ENCODE results near the gene CEP89.
"Not testable (repeated sequence)": the region's sequence is repeated elsewhere in the genome, so short reads cannot be mapped to it uniquely, and the experiment has no call there.

Gene CEP89

GRCh38 chr19:32890326-32890725, 81.4 kb downstream of the CEP89 start:
- DNase-seq = no peak

- no peak for DNase-seq
Measured at GRCh38 chr19:32889137-32889934, 82.4 kb downstream of the CEP89 start.

DNA sequence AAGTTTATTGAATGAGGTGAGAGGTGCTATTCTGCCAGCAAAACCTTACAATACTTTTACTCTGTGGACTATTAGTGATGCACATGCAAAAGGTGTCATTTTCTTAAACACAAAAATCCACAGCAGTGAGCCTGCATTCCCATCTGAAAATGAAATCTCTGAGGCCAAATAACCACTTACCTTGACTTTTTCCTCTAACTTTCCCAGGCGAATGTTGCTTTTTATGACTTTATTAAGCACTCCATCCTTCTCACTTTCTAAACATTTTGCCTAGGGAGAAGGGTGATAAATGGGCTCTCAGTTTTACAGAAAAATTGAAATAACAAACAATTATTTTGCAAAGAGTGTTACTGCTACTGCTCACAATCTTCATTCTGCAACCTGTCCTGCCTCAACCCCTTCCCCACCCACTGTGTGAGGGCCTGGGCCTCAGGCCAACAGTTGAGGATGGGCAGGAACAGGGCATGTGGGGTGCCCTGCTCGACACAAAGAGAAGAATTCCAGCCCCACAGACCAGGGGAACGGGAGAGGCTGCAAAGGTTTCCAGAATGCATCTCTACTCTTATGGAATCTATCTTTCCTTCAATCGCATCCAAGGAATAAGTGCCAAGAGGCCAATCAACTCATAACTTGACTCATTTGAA, 84.1 kb downstream of the CEP89 start:
- DNase-seq = no peak

DNA sequence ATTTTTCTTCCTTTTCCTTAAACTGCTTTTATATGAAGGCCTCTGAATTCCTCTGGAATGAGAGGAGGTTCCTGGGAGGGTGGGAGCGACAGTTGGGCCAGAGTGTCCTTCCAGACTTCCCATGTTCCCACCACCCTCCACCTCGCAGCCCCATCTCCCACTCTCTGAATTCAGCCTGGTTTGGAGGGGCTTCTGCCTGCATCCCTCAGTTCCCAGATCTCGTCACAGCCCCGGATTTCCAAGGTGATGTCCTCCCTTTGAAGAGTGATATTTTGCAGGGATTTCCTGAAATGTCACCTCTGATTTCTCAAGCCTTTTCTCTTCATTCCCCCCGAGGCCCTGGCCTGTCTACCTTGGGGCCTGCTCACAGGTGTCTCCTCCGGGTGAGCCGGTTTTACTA, 85.5 kb downstream of the CEP89 start:
- DNase-seq = no peak

DNA sequence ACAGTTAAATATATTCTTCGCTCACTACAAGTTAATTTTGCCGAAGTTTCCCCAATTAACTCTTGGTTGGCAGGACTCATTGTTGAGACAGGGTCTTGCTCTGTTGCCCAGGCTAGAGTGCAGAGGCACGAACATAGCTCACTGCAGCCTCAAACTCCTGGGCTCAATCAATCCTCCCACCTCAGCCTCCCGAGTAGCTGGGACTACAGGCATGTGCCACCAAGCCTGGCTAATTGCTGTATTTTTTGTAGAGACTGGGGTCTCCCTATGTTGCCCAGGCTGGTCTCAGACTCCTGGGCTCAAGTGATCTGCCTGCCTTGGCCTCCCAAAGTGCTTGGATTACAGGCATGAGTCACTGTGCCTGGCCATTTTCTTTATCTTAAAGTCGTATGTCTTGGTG, 86.5 kb downstream of the CEP89 start:
- DNase-seq = not testable (repeated sequence)

- DNase-seq = no peak
Measured at GRCh38 chr19:32881766-32882165, 90.0 kb downstream of the CEP89 start.

GRCh38 chr19:32880622-32881021, 91.1 kb downstream of the CEP89 start:
- DNase-seq = no peak

DNA sequence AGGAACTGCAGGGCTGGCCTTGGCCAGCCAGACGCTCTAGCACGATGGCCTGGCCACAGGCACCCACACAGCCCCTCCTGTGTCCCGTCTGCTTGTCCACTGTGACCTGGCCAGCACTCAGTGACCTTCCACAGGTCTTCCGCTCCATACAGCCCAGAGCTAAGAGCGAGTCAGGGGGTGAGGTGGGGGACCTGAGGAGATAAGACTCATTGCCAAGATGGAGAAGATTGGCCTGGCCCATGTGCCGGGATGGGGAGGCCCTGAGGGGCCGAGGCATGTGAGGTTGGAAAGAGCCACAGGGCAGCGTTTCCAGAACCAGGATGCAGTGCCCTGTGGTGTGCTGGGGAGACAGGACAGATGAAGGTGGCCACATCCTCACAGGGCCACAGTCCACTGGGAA, 92.0 kb downstream of the CEP89 start:
- no peak for DNase-seq

DNA sequence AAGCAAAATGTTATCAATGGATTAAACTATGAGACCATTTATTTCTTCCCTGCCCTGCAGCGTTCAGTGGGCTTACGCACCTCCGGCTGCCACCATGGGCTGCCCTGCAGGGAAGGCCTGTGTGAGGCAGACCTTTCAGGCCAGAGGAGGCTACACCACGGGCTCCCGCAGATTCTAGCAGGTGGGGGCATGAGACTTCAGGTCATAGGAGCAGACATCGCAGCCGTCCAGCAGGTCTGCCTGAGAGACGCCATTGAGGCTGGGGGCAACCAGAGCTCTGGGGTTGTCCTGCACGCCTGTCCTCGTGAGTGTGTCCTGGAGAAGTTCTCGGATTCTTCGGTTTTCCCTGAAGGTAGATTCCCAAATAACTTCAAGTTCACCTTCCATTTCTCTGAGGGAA, 92.8 kb downstream of the CEP89 start:
- DNase-seq = no peak

GRCh38 chr19:32877977-32878745, 93.6 kb downstream of the CEP89 start:
- DNase-seq = no peak

DNA sequence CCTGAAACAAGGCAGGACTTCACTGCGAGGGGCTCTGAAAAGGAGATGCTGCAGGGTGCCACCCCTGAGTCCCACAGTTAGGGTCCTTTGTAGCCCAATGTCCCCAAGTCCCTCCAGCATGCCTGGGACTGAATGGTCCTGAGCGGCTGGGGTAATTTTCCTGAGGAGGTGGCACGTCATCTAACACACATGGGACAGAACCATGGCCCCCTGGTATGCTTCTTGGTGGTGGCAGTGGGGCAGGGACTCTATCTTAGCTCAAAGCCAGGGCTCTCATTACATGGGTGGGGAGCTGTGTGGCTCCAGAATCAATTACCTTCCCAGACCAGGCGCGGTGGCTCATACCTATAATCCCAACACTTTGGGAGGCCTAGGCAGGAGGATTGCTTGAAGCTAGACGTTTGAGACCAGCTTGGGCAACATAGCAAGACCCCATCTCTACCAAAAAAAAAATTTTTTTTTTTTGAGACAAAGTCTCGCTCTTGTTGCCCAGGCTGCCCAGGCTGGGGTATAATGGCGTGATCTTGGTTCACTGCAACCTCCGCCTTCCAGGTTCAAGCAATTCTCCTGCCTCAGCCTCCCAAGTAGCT, 94.3 kb downstream of the CEP89 start:
- DNase-seq = no peak

- DNase-seq = no peak
Measured at GRCh38 chr19:32876919-32877285, 94.9 kb downstream of the CEP89 start.

GRCh38 chr19:32876236-32876918, 95.4 kb downstream of the CEP89 start:
- no peak for DNase-seq

GRCh38 chr19:32875428-32875827, 96.3 kb downstream of the CEP89 start:
- DNase-seq = no peak

- no peak for DNase-seq
Measured at GRCh38 chr19:32874605-32875004, 97.2 kb downstream of the CEP89 start.

- no peak for DNase-seq
Measured at GRCh38 chr19:32873247-32873959, 98.4 kb downstream of the CEP89 start.

- no peak for DNase-seq
Measured at GRCh38 chr19:32872391-32872790, 99.4 kb downstream of the CEP89 start.

DNA sequence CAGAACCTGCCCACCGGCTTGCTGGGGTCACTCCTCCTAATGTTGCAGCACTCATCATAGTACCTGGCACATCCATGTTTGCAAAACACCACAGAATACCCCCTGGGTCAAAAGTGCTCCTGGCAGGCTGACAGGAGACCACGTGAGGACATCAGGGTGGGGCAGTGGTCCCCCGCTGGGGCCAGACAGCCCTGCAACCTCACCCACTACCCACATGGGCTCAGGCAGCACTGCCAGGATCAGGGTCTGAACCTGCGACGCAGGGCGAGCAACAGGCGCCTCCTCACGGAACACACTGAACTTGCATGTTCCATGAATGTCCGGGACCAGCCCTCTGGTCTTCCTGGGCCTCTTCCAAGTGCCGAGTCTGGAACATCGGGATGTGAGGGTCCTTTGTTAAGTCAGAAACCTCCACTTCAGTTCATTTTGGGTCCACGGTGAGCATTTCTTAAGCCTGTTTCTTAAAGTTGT, 100.7 kb downstream of the CEP89 start:
- no peak for DNase-seq

DNA sequence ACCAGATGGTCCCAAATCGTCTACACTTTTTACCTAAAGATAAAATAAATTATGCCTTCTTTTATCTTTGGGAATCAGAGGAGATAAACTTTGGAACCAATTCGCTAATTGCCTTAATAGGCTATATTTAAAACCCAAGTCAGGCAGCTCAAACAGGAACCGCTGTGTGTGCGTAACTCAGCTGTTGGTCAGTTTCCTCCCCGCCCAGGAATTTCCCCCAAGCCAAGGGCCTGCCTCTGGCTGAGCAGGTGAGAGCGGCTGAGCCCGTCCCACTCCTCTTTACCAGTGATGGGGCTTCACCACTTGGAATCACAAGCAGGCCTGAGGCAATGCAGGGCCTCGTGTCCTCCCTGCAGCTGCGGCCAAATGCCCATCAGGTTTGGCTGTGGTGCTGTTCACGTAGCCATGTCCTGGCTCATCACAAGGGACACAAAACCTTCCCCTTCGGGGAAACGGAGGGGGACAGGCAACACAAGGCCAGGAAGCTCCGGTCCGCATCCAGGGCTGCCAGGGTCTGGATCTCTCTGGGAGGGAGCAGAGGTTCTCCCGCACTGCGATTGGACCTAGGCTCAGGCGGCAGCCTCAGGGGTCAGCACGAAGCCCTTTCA, 101.7 kb downstream of the CEP89 start:
- DNase-seq = no peak

DNA sequence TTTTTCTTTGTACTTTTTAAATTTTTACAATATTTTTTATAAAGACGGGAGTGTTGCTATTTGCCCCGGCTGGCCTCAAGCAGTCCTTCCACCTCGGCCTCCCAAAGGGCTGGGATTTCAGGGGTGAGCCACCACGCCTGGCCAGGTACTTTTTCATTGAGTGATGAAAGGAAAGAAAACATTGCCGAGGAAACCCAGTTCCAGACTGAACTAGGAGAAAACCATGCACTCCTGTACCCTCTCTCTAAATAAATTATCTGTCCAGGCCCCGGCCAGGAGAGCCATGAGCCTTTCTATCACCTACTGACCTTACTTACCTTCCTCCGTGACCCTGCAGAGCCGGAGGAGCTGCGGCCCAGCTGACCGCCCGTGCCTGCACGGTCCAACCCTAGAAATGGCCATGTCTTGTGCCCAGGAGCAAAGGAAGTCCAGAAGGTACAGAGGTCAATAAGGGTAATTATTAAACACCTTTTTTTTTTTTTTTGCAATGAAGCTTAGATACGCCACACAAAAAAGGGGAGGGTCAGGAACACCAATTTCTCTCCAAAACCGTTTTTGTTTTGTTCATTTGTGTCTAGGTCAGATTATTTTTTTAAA, 102.3 kb downstream of the CEP89 start, which contains the start of gene SLC7A9:
SLC7A9 (minus strand) TSS at position 399 of the 597 bp plus-strand sequence. CDS start 1,233 bp downstream, outside the sequence.
- no peak for DNase-seq

Measured in CD4-positive, alpha-beta T cell treated with Interleukin-17A for 4 hours (primary cell).